A673 (cell line): ENCODE results near the gene FAM169A. TPM values are rescaled to one million over a fixed set of nuclear protein-coding genes. Genes with fewer than 3 reads are reported as not detected.
"Not testable (repeated sequence)": the region's sequence is repeated elsewhere in the genome, so short reads cannot be mapped to it uniquely, and the experiment has no call there.

Experiments
- BruUV-seq: library from RNA; stranded (reverse); fragments of 400-500 nt; replicated peaks from 2 replicates; lab custom pipeline; 2021; lab: Mats Ljungman, UMichigan
- CTCF ChIA-PET: fragments of 300-600 bp; sonication (Branson Sonifier 250); formaldehyde crosslinking; loops from one replicate; lab custom pipeline; 2022; ENCODE audit warnings: antibody characterized with exemption; lab: Charles Lee
- POLR2A ChIA-PET: fragments of 300-600 bp; sonication (Branson Sonifier 250); formaldehyde crosslinking; loops from one replicate; lab custom pipeline; 2022; ENCODE audit warnings: antibody characterized with exemption; ENCODE audit not compliant: low non-redundant PET; lab: Charles Lee
- DNase-seq: peaks from one replicate; pipeline ENCODE4 v3.0.0-alpha.2; 2015; ENCODE audit warnings: low spot score
- H3K27ac ChIP-seq: fragments of 200-600 bp; sonication (generic); 2 replicates; pipeline ENCODE4 v1.5.1; 2016; ENCODE audit warnings: mixed run types, low read depth, mild to moderate bottlenecking, mixed read lengths, antibody characterized with exemption, low read length; ENCODE audit not compliant: poor library complexity, severe bottlenecking
- H3K27me3 ChIP-seq: fragments of 200-600 bp; sonication (generic); replicated peaks from 2 replicates; pipeline ENCODE4 v1.6.1; 2017; ENCODE audit warnings: mixed run types, low read depth, mild to moderate bottlenecking, mixed read lengths, antibody characterized with exemption, low read length; ENCODE audit not compliant: insufficient read depth, poor library complexity
- H3K36me3 ChIP-seq: fragments of 200-600 bp; sonication (generic); 2 replicates; pipeline ENCODE4 v1.6.1; 2016; ENCODE audit warnings: mixed run types, mild to moderate bottlenecking, mixed read lengths, antibody characterized with exemption, low read length; ENCODE audit not compliant: insufficient read depth, poor library complexity, severe bottlenecking
- H3K4me1 ChIP-seq: fragments of 200-600 bp; sonication (generic); 2 replicates; pipeline ENCODE4 v1.6.1; 2017; ENCODE audit warnings: mixed run types, mild to moderate bottlenecking, mixed read lengths, antibody characterized with exemption, low read length; ENCODE audit not compliant: insufficient read depth, poor library complexity, severe bottlenecking
- H3K4me3 ChIP-seq: fragments of 200-600 bp; sonication (generic); 2 replicates; pipeline ENCODE4 v1.5.1; 2016; ENCODE audit warnings: low read depth, mixed run types, mild to moderate bottlenecking, mixed read lengths, low read length; ENCODE audit not compliant: poor library complexity, severe bottlenecking
- H3K9me3 ChIP-seq: fragments of 200-600 bp; sonication (generic); 2 replicates; pipeline ENCODE4 v1.6.1; 2016; ENCODE audit warnings: mixed run types, low read depth, mild to moderate bottlenecking, mixed read lengths, antibody characterized with exemption, low read length; ENCODE audit not compliant: poor library complexity, severe bottlenecking
- CTCF ChIP-seq: fragments of 300-800, 200-600 bp; sonication (generic); conservative IDR thresholded peaks from 2 replicates; pipeline ENCODE4 v1.5.1; 2017; ENCODE audit warnings: low read depth, mild to moderate bottlenecking, antibody characterized with exemption, low read length, moderate library complexity, mixed read lengths
- EZH2 ChIP-seq: fragments of 200-600 bp; sonication (generic); IDR thresholded peaks from 2 replicates; pipeline ENCODE4 v1.6.1; 2017; ENCODE audit warnings: borderline replicate concordance, low read depth, mild to moderate bottlenecking, mixed read lengths, antibody characterized with exemption, low read length; ENCODE audit not compliant: poor library complexity, severe bottlenecking
- intact Hi-C: fragments of 100-400 bp; cut with micrococcal nuclease; formaldehyde crosslinking; loops from one replicate; pipeline ENCODE4 v1.10.0; 2022; ENCODE audit not compliant: unreplicated experiment
- total RNA-seq: library from RNA; stranded (reverse); gene quantifications from 2 replicates; pipeline ENCODE4 v1.2.3, GENCODE V29; 2021

Gene FAM169A
- total RNA-seq, 1 experiment from 2014 or later = 10.5 TPM

- no peaks in the 10 kb centered on the region for H3K36me3 ChIP-seq
- CTCF ChIA-PET = no interaction called here
- intact Hi-C loops = no loop called here
Observed at GRCh38 chr5:74801197-74801596, 65.0 kb downstream of the FAM169A start.

DNA sequence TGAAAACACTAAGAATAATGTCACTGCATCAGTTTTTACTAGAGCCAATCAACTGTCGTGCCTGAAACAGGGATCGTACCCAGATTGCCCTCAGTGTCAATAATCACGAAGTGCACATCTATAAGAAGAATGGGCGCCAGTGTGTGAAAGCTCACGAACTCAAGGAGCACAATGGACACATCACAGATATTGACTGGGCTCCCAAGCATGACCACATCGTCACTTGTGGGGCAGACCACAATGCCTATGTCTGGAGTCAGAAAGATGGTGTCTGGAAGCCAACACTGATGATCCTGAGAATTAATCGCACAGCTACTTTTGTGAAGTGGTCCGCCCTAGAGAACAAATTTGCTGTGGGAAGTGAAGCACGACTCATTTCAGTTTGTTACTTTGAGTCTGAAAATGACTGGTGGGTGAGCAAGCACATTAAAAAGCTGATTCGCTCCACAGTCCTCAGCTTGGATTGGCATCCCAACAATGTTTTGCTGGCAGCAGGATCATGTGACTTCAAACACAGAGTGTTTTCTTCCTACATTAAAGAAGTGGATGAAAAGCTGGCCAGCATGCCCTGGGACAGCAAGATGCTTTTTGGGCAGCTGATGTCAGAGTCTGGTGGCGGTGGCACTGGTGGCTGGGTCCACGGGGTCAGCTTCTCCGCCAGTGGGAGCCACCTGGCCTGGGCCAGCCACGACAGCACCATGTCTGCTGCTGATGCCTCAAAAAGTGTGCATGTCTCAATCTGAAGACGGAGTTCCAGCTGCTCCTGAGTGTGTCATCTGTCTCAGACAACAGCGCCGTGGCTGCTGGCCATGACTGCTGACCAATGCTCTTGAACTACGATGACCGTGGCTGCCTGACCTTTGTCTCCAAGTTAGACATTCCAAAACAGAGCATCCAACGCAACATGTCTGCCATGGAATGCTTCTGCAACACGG lies 66.9 kb downstream of the FAM169A start:
- Histone ChIP-seq H3K4me3 (no peak overlapping the region), H3K4me1 (no peaks in the 10 kb centered on the region), H3K27me3 (no peaks in the 10 kb centered on the region), H3K27ac (no peak overlapping the region), H3K9me3 (no peaks in the 10 kb centered on the region), H3K36me3 (no peaks in the 10 kb centered on the region)
- intact Hi-C loops = no loop called here
- TF ChIP-seq CTCF (no peak), EZH2 (no peak)
- BruUV-seq = no TSS peak
- CTCF ChIA-PET = no interaction called here
- POLR2A ChIA-PET = no interaction called here
- no peak for DNase-seq

More at GRCh38 chr5:74801197-74801596, 65.0 kb downstream of the FAM169A start:
- Histone ChIP-seq H3K4me1 (no peaks in the 10 kb centered on the region), H3K9me3 (no peaks in the 10 kb centered on the region), H3K27me3 (no peaks in the 10 kb centered on the region), H3K4me3 (no peak overlapping the region), H3K27ac (no peak overlapping the region)
- TF ChIP-seq EZH2 (no peak), CTCF (no peak)
- POLR2A ChIA-PET = no interaction called here
- DNase-seq = no peak
- no TSS peak for BruUV-seq

GRCh38 chr5:74791669-74792068 lies 74.5 kb downstream of the FAM169A start:
- H3K27me3 ChIP-seq, H3K9me3 ChIP-seq, CTCF ChIA-PET, H3K27ac ChIP-seq, POLR2A ChIA-PET, BruUV-seq, DNase-seq, H3K4me1 ChIP-seq, H3K4me3 ChIP-seq, H3K36me3 ChIP-seq, intact Hi-C loops: not testable (repeated sequence)
